ENCODE data around the gene TNMD.

- no peak for TF ChIP-seq POLR2A (IDR thresholded peaks at IDR 0.05; ENCODE audit: extremely low read depth, insufficient read length)
- TF ChIP-seq, protein P1, sequence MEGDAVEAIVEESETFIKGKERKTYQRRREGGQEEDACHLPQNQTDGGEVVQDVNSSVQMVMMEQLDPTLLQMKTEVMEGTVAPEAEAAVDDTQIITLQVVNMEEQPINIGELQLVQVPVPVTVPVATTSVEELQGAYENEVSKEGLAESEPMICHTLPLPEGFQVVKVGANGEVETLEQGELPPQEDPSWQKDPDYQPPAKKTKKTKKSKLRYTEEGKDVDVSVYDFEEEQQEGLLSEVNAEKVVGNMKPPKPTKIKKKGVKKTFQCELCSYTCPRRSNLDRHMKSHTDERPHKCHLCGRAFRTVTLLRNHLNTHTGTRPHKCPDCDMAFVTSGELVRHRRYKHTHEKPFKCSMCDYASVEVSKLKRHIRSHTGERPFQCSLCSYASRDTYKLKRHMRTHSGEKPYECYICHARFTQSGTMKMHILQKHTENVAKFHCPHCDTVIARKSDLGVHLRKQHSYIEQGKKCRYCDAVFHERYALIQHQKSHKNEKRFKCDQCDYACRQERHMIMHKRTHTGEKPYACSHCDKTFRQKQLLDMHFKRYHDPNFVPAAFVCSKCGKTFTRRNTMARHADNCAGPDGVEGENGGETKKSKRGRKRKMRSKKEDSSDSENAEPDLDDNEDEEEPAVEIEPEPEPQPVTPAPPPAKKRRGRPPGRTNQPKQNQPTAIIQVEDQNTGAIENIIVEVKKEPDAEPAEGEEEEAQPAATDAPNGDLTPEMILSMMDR (IDR thresholded peaks at IDR 0.05; ENCODE audit: low read depth, low read length), result no peak
- no peak for TF ChIP-seq MAX (IDR thresholded peaks at IDR 0.05; ENCODE audit: low read depth, low read length)
- no peak for TF ChIP-seq MYC (IDR thresholded peaks at IDR 0.05; ENCODE audit: low read depth, low read length)
These were observed 14.7 kb downstream of the TNMD start for GRCh38 chrX:100599456-100599855.
